NCI-H146 treated with DMSO at 0.1 percent for 48 hours (cell line): ENCODE measurements around the gene LMBRD2.

ENCODE experiments used
- DNase-seq: peaks from one replicate; lab custom pipeline; 2025; ENCODE audit not compliant: unreplicated experiment; lab: John Stamatoyannopoulos, UW

Gene LMBRD2

GRCh38 chr5:36054647-36055046 lies 97.0 kb downstream of the LMBRD2 start:
- DNase-seq: no peak

- no peak for DNase-seq
These were observed 99.1 kb downstream of the LMBRD2 start for GRCh38 chr5:36052538-36052937.

- DNase-seq: no peak
These were observed 101.7 kb downstream of the LMBRD2 start for GRCh38 chr5:36049949-36050348.
